DMS53 treated with DMSO at 0.1 percent for 48 hours (cell line): ENCODE data around the gene CARF.
"Not testable (repeated sequence)": the region's sequence is repeated elsewhere in the genome, so short reads cannot be mapped to it uniquely, and the experiment has no call there.

Source experiments
- DNase-seq: peaks from one replicate; lab custom pipeline; 2025; ENCODE audit not compliant: unreplicated experiment; lab: John Stamatoyannopoulos, UW

CARF gene, protein sequence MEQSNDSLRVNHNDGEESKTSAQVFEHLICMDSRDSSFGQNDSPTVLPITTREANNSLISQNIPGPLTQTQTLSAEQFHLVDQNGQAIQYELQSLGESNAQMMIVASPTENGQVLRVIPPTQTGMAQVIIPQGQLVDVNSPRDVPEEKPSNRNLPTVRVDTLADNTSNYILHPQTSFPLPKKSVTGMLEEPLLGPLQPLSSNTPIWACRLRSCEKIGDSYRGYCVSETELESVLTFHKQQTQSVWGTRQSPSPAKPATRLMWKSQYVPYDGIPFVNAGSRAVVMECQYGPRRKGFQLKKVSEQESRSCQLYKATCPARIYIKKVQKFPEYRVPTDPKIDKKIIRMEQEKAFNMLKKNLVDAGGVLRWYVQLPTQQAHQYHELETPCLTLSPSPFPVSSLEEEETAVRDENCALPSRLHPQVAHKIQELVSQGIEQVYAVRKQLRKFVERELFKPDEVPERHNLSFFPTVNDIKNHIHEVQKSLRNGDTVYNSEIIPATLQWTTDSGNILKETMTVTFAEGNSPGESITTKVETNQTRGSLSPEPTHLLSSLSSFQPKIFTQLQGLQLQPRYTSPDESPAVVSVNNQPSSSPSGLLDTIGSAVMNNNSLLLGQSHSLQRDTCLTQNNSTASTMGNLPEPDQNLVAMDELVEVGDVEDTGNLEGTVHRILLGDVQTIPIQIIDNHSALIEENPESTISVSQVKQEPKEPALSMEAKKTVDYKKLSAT

DNA sequence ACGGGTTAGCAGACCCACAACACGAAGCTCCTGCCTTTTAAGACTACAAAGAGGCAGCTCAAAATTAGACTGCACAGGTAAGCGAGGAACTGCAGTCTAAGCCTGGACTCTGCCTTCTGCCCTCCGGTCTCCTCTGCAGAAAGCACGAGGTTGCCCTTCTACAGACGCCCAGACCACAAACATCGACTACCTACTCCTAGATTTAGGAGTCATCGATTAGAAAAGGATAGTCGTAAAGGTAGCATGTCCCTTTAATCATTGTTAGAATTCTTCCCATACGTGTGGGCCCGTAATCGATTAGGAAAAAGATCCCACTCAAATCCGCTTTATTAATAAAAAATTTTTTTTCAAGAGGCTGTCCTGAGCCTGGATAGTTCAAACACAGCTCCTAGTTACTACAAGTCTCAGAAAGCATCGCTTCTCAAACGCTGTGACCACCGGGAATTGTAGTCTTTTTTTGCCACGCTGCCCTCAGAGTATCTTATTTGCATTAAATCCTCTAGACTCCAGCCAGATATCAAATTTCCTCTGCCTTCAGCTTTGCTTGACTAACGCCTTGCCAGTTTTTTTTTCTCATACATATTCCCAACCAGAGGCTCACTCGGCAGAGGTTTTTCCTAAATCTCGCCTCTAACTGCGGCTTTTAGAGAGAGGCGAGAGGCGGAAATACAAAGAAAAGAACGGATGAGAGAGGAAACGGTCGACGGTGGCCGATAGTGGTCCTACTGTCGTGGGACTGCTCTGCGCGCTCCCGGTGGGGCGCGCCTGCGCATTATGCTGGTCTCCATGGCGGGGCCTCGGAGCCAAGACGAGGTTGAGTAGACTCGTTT, at the start of gene CARF, which contains the start of gene WDR12:
TSS of gene CARF (plus strand) at position 764 of the 830 bp plus-strand sequence. CDS start 29,628 bp downstream, outside the sequence.
TSS of gene WDR12 (minus strand) at position 162 of the 830 bp plus-strand sequence. CDS start 197 bp downstream, outside the sequence.
- DNase-seq: peak; percentile 95

- DNase-seq: peak; percentile 92
These were observed 41.4 kb upstream of the CARF start for GRCh38 chr2:202870431-202871299.

DNA sequence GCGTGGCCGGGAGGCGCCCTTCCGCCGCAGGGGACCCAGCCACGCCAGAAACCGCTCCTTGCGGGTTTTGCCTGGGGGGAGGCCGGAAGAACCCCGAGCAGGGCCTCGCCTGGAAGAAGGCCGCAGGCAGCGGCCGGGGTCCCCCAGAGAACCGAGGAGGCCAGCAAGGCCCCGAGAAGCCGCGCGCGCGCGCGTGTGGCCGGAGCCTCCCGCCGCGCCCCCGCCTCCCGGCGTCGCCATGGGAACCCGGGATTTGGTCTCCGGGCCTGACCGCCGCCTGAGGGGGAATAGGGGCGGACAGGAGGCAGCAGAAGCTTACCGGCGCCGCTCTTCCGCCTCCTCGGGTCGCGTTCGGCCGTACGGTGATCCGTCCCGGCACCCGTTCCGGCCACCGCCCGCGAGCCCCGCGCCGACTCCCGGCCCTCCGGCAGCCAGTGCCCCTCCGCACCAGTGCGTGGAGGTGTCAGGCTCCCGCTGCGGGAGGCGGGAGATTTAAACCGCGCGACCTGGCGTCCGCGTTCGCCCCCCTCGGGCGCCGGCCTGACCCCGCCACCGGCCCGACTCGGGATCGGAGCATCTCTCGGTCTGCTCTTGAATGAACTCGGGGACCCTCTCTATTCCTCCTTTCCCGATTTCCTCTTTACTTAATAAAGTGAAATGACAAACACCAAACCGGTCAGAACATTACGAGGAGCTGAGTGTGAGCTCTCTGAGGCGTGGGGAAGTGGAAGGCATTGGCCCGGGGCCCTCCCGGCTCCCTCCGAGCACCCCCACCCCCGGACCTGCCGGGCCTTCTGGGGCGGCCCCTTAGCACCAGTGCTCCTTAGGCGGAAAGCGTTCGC, 40.6 kb upstream of the CARF start, which contains the start of gene ICA1L:
TSS of gene ICA1L (minus strand) at position 467 of the 842 bp plus-strand sequence. CDS start 42,757 bp downstream, outside the sequence.
- peak; percentile 51 for DNase-seq

DNA sequence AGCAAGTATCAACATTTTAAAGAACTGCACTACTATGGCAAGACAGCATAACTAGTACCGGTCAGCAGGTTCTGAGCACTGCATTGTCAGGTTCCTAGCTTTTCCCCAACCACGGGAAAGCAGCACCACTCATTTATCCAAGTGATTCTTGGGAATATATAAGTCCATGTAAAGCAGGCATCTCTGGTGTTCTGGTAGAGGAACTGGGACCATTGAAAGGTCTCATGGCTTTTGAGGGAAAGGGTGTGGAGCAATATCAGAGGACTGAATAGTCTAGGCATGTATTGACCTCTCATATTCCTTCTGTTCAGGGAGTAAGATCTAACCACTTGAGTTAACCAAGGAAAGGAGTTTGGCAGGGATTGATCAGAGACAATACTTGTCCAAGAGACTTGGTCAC, 34.4 kb upstream of the CARF start:
- DNase-seq: no peak

DNA sequence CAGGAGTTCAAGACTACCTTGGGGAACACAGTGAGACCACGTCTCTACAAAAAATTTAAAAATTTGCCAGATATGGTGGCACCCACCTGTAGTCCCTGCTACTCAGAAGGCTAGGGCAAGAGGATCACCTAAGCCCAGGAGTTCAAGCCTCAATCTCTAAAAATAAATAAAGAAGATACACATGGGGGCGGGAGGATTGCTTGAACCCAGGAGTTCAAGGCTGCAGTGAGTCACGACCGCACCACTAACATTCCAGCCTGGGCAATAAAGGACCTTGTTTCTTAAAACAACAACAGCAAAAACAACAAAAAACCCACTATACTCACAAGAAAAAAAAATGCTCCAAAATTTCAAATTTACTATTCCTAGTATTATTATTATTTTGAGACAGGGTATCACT, 30.5 kb upstream of the CARF start:
- DNase-seq: no peak

DNA sequence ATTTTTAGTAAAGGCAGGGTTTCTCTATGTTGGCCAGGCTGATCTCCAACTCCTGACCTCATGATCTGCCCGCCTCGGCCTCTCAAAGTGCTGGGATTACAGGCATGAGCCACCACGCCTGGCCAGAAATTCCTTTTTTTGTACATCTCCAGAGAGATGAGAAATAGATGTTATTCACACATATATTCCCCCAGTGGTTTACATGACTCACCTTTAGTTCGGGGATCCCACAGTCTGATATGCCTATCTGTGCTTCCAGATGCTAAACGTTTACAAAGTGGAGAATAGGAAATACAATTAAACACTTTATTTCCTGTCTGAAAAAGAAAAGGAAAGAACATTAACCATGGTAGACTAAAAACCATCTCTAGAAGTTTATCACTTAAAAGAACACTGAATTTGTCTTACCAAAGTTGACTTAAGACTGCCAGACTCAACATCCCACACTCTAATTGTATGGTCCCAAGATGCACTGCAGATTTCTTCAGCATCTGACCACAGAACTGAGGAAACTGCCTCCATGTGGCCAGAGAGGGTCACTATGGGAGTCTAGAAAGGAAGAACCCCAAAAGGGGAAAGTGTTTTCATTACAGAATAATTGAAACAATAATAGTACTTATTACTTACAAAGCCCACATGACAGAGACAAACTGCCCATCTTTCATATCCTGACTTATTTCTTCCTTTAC, 27.9 kb upstream of the CARF start:
- DNase-seq: no peak

GRCh38 chr2:202885190-202885589, 26.9 kb upstream of the CARF start:
- no peak for DNase-seq

DNA sequence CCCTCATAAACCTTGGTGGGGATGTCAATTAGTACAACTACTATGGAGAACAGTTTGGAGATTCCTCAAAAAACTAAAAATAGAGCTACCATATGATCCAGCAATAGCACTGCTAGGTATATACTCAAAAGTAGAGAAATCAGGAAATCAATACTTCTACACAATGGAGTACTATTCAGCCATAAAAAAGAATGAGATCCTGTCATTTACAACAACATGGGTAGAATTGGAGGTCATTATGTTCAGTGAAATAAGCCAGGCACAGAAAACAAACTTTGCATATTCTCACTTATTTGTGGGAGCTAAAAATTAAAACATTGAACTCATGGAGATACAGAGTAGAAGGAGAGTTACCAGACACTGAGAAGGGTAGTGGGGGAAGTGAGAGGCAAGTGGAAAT, 6.6 kb upstream of the CARF start:
- not testable (repeated sequence) for DNase-seq

DNA sequence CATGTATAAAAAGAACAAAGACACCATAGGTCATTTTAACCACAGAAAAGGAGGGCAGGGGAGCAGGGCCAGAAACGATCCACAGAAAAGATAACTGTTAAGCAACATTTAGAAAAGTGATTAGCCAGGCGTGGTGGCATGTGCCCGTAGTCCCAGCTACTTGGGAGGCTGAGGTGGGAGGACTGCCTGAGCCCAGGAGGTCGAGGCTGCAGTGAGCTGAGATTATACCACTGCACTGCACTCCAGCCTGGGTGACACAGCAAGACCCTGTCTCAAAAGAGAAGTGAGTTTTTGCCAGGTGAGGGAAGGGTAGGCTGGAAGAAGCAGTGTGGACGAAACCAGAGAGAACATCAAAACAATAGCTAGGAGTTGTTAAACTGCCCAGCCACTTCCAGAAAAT, 3.9 kb upstream of the CARF start:
- DNase-seq: no peak

- no peak for DNase-seq
These were observed 2.5 kb upstream of the CARF start for GRCh38 chr2:202909394-202910192.

DNA sequence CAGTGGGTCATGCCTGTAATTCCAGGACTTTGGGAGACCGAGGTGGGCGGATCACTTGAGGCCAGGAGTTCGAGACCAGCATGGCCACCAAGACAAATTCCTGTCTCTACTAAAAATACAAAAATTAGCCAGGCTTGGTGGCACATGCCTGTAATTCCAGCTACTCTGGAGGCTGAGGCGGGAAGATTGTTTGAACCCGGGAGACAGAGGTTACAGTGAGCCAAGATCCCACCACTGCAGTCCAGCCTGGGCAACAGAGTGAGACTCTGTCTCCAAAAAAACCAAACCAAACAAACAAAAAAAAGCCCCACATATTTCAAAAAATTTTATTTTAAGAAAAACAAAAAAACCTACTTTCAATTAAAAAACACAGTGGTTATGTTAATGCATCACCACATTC, 1.8 kb upstream of the CARF start:
- not testable (repeated sequence) for DNase-seq

GRCh38 chr2:202910698-202911097, 1.4 kb upstream of the CARF start:
- no peak for DNase-seq

DNA sequence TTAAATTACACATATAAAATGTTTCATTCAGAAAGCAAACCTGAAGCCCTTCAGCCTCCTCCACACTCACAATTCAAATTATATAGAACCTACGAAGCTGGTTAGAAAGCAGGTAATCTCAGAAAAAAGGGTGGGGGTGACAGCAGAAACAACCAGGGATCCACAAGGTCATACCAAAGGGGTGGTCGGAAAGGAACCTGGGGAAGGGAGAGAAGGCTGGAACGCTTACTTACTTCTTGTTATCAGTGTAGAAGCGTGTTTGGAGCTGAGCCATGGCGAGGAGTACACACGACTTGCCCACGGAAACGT, 918 bp upstream of the CARF start:
- DNase-seq: no peak

- DNase-seq: peak; percentile 2
These were observed 497 bp downstream of the CARF start for GRCh38 chr2:202912342-202913201.

DNA sequence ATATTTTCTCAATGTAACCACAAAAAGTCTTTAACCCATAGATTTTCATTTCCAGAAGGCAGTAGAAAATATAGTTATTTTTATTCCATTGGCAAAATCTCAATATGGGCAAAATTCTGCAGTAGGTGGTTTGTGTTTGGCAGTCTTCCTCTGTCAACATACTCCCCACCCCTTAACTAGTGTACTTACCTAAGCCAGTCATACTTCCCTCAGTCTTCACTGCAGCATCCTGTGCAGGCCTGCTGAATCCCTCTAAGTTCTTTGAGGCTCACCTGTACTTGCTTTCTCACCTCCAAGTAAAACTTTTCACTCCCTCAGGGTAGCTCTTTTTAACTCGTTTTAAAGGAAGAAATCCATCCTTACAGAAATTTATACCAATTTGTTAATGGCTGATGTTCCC, 6.8 kb downstream of the CARF start:
- DNase-seq: no peak

- DNase-seq: no peak
These were observed 20.5 kb downstream of the CARF start for GRCh38 chr2:202932425-202933138.

- no peak for DNase-seq
These were observed 21.1 kb downstream of the CARF start for GRCh38 chr2:202933139-202933510.
